NCI-H2107 treated with DMSO at 0.1 percent for 48 hours (cell line): ENCODE results near the gene ZFAND6.

ENCODE experiments used
- DNase-seq: peaks from one replicate; lab custom pipeline; 2025; ENCODE audit not compliant: unreplicated experiment; lab: John Stamatoyannopoulos, UW

Gene ZFAND6

GRCh38 chr15:80167936-80168335, 108.5 kb downstream of the ZFAND6 start:
- no peak for DNase-seq

DNA sequence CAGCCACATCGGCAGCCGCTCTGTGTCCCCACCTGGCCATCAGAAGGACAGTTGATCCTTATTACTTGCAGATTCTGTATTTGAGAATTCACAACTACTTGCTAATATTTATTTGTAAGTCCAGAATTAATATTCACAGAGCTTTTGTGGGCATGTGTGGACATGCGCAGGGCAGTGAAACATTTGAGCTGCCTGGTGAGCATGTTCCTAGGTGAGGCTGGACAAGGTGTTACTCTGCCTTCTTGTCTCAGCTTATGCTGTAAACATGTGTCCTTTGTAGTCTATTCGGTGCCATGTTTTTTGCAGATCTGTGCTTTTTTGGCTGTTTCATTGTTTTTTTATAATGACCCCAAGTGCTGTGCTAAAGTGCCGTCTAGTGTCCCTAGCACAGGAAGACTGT, 108.9 kb downstream of the ZFAND6 start:
- DNase-seq: no peak

DNA sequence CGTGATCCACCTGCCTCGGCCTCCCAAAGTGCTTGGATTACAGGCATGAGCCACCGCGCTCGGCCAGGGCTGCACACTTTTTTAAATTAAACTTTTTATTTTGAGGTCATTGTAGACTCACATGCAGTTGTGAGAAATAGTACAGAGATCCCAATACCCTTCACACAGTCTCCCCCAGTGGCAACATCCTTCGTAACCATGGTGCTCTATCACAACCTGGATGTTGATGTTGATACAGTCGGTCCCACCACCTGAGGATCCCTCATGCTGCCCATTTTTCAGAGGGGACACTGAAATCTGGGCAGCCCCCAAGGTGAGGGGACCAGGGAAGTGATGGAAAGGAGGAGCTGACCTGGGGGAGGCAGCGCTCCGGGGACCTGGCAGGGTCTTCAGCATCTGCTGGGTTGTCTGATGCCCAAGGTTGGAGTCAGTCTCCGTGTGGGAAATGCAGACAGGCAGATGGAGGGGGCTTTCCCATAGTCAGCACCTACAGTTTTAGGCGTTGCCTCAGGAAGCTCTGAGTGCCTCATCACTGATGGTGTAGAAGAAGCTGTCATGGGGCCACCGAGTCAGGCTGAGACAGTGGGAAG, 110.4 kb downstream of the ZFAND6 start:
- DNase-seq: no peak

DNA sequence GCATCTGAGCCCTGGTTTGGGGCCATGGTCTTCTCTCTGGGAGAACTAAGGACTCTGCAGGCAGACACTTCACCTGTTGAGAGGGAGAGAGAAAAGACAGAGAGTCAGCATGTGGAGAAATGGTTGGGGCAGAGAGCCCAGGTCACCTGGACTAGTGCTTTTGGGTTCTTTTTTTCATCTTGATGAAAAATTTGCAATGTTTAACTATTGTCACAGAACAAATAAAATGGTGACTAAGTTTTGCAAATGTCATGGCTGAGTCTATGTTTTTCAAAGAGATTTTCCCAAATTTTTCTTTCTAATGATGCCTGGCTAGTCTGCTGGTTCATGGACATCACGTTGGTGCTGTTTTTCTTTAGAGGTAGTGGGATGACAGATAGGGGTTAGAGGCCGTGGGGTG, 111.1 kb downstream of the ZFAND6 start:
- DNase-seq: no peak

GRCh38 chr15:80171787-80172186, 112.3 kb downstream of the ZFAND6 start:
- DNase-seq: no peak

GRCh38 chr15:80172401-80172800, 112.9 kb downstream of the ZFAND6 start:
- no peak for DNase-seq

- peak; percentile 24 for DNase-seq
These were observed 113.7 kb downstream of the ZFAND6 start for GRCh38 chr15:80173022-80173759.

GRCh38 chr15:80174017-80174746, 114.7 kb downstream of the ZFAND6 start:
- no peak for DNase-seq

- DNase-seq: no peak
These were observed 116.0 kb downstream of the ZFAND6 start for GRCh38 chr15:80175436-80175835.

GRCh38 chr15:80176443-80176842, 117.0 kb downstream of the ZFAND6 start:
- no peak for DNase-seq

GRCh38 chr15:80177156-80177555, 117.7 kb downstream of the ZFAND6 start:
- no peak for DNase-seq

DNA sequence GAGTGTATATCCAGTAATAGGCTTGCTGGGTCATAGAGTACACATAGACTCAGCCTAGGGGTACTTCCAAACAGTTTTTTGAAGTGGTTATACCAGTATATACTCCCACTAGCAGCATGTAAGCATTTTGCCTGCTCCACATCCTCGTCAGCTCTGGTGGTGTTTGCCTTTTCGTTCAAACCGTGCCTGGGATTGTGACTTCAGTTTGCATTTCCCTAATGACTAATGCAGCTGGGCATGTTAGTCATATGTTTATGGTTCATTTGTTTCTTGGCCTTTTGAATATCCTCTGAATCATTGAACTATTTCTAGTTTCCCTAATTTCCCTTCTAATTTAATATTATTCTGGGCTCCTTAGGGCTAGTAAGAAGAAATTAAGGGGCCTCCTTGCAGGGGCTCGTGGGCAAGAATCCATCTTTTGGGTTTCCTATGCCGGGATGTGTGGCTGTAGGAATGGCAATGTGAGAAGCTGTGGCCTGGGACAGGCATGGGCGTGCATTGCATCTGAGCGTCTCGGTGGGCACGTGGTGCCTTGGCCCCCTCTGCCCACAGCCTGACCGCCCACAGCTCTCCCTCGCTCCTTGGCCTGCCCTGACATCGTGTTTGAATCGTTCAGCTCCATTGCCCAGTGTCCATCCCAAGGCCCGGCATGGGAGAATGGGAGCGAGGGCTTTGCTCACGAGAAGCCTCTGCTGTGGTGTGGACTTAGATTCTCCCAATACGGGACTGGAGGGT, 119.7 kb downstream of the ZFAND6 start:
- DNase-seq: no peak

DNA sequence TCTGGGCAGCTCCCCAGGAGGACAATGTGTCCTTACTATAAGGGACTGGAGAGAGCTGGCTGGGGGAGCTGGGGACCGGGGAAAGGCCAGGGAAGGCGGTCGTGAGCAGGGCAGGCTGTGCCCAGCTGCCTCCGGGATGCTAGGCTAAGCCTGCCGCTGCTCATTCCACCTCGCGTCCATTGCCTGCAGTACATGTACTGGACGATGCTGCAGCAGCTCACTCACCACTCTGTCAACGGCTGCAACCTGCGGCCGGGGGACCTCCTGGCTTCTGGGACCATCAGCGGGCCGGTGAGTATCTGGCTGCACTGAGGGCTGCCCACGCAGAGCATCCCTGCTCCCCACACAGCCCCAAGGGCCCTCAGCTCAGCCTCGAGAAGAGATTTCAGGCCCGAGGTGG, 120.5 kb downstream of the ZFAND6 start:
- no peak for DNase-seq

- DNase-seq: no peak
These were observed 121.0 kb downstream of the ZFAND6 start for GRCh38 chr15:80180468-80180867.

- no peak for DNase-seq
These were observed 121.5 kb downstream of the ZFAND6 start for GRCh38 chr15:80180986-80181385.

DNA sequence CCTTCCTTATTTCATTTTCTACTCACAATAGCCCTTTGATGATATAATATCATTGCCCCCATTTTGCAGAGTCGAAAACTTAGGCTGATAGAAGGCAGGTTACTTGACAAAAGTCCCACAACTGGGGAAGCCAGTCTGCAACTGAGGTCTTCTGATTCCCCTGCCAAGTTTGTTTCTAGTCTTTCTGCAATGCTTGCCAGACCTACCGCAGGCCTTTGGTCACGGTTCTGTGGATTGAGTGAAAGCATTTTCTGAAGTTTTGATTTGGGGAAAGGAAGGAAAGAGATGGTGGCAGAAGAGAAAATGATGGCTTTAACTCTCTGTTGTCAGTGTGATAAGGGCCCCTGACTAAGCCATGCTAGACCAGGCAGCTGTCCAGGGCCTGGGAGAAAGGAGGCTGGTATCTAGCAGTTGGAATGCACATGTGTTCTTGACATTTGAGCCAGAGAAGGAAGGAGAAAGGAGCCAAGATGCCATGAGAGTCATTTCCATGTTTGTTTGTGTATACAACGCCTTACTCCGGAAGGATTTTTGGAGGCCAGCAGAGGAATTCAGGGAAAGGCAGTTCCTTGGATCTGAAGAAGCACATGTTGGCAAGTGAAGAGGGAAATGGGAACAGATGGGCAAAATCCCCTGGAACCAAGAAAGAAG, 123.3 kb downstream of the ZFAND6 start:
- DNase-seq: no peak

- DNase-seq: no peak
These were observed 123.8 kb downstream of the ZFAND6 start for GRCh38 chr15:80183306-80183705.

DNA sequence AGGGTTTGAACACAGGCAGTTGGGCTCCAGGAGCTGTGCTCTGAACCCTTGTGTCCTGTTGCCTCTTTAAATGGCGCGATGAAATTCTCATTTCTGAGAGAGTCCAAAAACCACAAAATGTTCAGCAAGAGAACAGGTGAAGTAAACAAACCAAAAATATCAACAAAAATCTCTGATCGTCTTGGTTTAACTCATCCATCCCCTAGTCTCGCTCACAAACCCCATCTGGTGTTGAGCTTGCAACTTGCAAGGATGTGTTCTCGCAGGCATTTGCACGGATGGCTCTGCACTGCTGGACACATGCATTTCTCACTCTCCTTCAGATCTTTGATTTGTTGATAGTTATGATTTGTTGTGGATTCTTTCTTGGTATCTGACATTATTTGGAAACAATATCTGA, 124.4 kb downstream of the ZFAND6 start:
- DNase-seq: no peak

DNA sequence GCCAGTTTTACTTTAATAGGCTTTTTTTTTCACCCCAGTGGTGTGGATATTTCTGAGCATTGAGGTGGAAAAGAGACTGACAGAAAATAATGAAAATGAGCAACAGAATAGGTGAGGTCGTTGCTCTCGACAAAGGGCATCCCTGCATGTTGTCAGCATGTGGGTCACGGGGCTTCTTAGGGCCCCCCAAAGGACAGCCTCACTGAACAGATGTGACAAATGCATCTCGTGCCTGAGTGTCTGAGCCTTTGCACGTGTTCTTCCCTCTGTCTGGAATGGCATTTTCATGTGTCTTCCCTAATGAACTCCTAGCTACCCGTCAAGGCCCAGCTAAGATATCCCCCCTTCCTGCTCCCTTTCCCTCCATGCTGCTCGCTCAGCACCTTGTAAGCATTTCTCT, 125.1 kb downstream of the ZFAND6 start:
- no peak for DNase-seq

- DNase-seq: no peak
These were observed 125.7 kb downstream of the ZFAND6 start for GRCh38 chr15:80185152-80185551.

- DNase-seq: no peak
These were observed 126.6 kb downstream of the ZFAND6 start for GRCh38 chr15:80186066-80186465.
